Right cardiac atrium (tissue), 5 donors: ENCODE data around the gene RNF128. TPM values are rescaled to one million over a fixed set of nuclear protein-coding genes. Genes with fewer than 3 reads are reported as not detected.
"Not testable (repeated sequence)": the region's sequence is repeated elsewhere in the genome, so short reads cannot be mapped to it uniquely, and the experiment has no call there.

Source experiments
- ATAC-seq, 2 donors: fragments of 200-7000 bp; cut with Tn5 transposase; one replicate each; pipeline versions ENCODE4 v1.8.0 to v1.9.1; 2020; ENCODE audit warnings: moderate library complexity in 2 of 2, mild to moderate bottlenecking in 1 of 2
- DNase-seq, 3 donors: peaks; one replicate each; pipeline ENCODE4 v3.0.0-alpha.2; 2020
- H3K27ac ChIP-seq: one replicate; pipeline ENCODE4 v1.5.1; 2013; ENCODE audit warnings: mild to moderate bottlenecking, low read length, control low read depth, moderate library complexity
- H3K27me3 ChIP-seq: one replicate; pipeline ENCODE4 v1.6.1; 2013; ENCODE audit not compliant: control insufficient read depth, insufficient read depth
- H3K4me1 ChIP-seq: one replicate; pipeline ENCODE4 v1.6.1; 2013; ENCODE audit warnings: low read length; ENCODE audit not compliant: control insufficient read depth, insufficient read depth
- H3K4me3 ChIP-seq: one replicate; pipeline ENCODE4 v1.5.1; 2013; ENCODE audit warnings: low read length, control low read depth
- H3K9me3 ChIP-seq: one replicate; pipeline ENCODE4 v1.6.1; 2013; ENCODE audit warnings: low read length; ENCODE audit not compliant: control insufficient read depth
- WGBS: extraction: QIAGEN DNeasy Blood & Tissue Kit; methylation state at CpG from one replicate; pipeline ENCODE4 v1.1.7; 2013; 5-methylcytosine and 5-hydroxymethylcytosine counted together
- intact Hi-C, 4 donors: fragments of 100-400 bp; cut with DNase I; formaldehyde crosslinking; loops; one replicate each; pipeline versions ENCODE4 v1.11.0 to v1.14.0; 2022 to 2023
- polyA plus RNA-seq: library from polyadenylated mRNA; stranded (reverse); fragments of 200-250 nt; gene quantifications from one replicate; pipeline ENCODE4 v1.2.3, GENCODE V29; 2013
- total RNA-seq, 4 donors: library from RNA; stranded (reverse); fragmentation: NEBNext Ultra II Directional; extraction: Animal tissue kit (Norgen Biotek cat#: 25700); gene quantifications; one replicate each; pipeline ENCODE4 v1.2.1, GENCODE V29; 2021
- donor health status: healthy with polysubstance abuse.
- donor health status: DM: no; HTN: yes; CAD: no.
- donor health status: DM: no; HTN: no; CAD: no.
- donor health status: DM: no; HTN: yes; CAD: no; lungs with severe emphysema.
- donor health status: DM: yes; HTN: yes; CAD: no.

Gene RNF128
- total and polyA plus RNA-seq, 5 donors: 0.25 to 2.1 (median 1.1) TPM

- Histone ChIP-seq H3K9me3 (no peaks in the 10 kb centered on the region), H3K27me3 (no peaks in the 10 kb centered on the region), H3K27ac (no peak overlapping the region), H3K4me3 (no peak overlapping the region), H3K4me1 (no peaks in the 10 kb centered on the region)
- DNase-seq (no peak), ATAC-seq (no peak)
- intact Hi-C loops: no loop called here
- 72% methylated on average over 7 of the region's 7 CpGs for WGBS
These were observed 84.8 kb downstream of the RNF128 start for GRCh38 chrX:106811131-106811910.

- ATAC-seq, H3K27me3 ChIP-seq, H3K9me3 ChIP-seq, H3K4me3 ChIP-seq, H3K4me1 ChIP-seq, H3K27ac ChIP-seq, intact Hi-C loops, DNase-seq: not testable (repeated sequence)
- 95% methylated on average over 5 of the region's 5 CpGs for WGBS
These were observed 86.4 kb downstream of the RNF128 start for GRCh38 chrX:106812930-106813329.

GRCh38 chrX:106814093-106814492 is 87.6 kb downstream of the RNF128 start:
- 97% methylated on average over 3 of the region's 3 CpGs for WGBS
- DNase-seq: not testable (repeated sequence)

More at GRCh38 chrX:106814093-106814492, 87.6 kb downstream of the RNF128 start:
- intact Hi-C loops, H3K4me1 ChIP-seq, H3K9me3 ChIP-seq, H3K27ac ChIP-seq, H3K4me3 ChIP-seq, H3K27me3 ChIP-seq, ATAC-seq: not testable (repeated sequence)

Other genes starting within 250 kb of the RNF128 start
- 1 to 10 TPM in 3 of 4 donors, under 1 TPM in 1; 0.97 to 1.9 (median 1.6) TPM for gene RADX, start 114.7 kb upstream of the RNF128 start, total RNA-seq
- gene RADX, start 114.7 kb upstream of the RNF128 start, polyA plus RNA-seq: 0.61 TPM
- gene TBC1D8B, start 76.0 kb downstream of the RNF128 start, total RNA-seq: 1 to 10 TPM; 4.1 to 6.8 (median 6.0) TPM
- gene TBC1D8B, start 76.0 kb downstream of the RNF128 start, polyA plus RNA-seq: 1.9 TPM
- gene RIPPLY1, start 176.6 kb downstream of the RNF128 start, total RNA-seq: not detected
- gene RIPPLY1, start 176.6 kb downstream of the RNF128 start, polyA plus RNA-seq: not detected
- gene CLDN2, start 193.7 kb downstream of the RNF128 start, total RNA-seq: not detected
- 0.05 TPM for gene CLDN2, start 193.7 kb downstream of the RNF128 start, polyA plus RNA-seq